Measurements from ENCODE around the gene C1QL2.

C1QL2 gene

DNA sequence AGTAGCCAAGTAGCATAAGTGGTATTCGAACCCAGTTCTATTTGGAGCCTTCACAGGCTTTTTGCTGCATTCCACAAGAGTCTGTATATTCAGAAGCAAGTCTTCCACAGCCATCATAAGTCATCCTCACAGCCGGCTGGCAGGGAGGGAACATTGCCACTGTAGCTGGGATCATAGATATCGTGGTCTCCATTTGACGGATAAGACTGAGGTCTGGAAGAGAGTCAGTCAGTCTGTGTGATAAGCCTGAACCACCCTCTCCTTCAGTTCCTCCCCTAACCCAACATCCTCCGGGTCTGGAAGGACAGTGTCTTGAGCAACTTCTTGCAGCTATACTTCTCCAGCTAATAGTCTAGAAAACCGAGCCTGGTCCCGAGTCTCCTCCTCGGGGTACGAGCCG, 17.0 kb upstream of the C1QL2 start:
- no peaks in the 10 kb centered on the region for H3K36me3 Mint-ChIP-seq (ENCODE audit: insufficient read depth)
- no peak for ATAC-seq (replicated peaks; ENCODE audit: extremely low read depth, poor library complexity, severe bottlenecking)

DNA sequence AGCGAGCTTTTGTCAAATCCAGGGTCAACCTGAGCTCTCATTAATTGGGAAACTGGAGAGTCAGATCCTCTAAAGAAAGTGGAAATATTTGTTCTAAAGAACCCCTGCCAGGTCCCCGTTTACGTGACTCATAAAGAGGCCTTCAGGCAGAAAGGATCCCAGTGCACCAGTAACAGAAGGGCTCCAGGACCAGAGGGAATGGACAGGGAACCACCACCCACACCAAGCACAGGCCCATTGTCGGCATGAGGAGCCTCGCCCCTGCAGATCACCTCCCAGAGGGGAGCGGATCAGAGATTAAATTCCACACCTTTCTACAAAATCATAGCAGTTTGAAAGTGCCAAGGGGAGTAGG, 16.4 kb upstream of the C1QL2 start:
- no peak overlapping the region for H3K27ac Mint-ChIP-seq (ENCODE audit: low read depth)
- ATAC-seq (replicated peaks; ENCODE audit: extremely low read depth, poor library complexity, severe bottlenecking) (no peak), DNase-seq (ENCODE audit: low spot score in 2 of 2) (no peak)
- peaks cover 13% of the 10 kb centered on the region for H3K27me3 Mint-ChIP-seq
- no peaks in the 10 kb centered on the region for H3K36me3 Mint-ChIP-seq (ENCODE audit: insufficient read depth)
- H3K4me1 Mint-ChIP-seq: no peaks in the 10 kb centered on the region
- no peaks in the 10 kb centered on the region for H3K9me3 Mint-ChIP-seq
- H3K4me3 Mint-ChIP-seq: no peak overlapping the region

More for the DNA sequence above, 17.0 kb upstream of the C1QL2 start:
- no peak overlapping the region for H3K4me3 Mint-ChIP-seq
- no peaks in the 10 kb centered on the region for H3K4me1 Mint-ChIP-seq
- H3K27ac Mint-ChIP-seq (ENCODE audit: low read depth): no peak overlapping the region
- no peaks in the 10 kb centered on the region for H3K9me3 Mint-ChIP-seq
- H3K27me3 Mint-ChIP-seq: peaks cover 13% of the 10 kb centered on the region
- DNase-seq (ENCODE audit: low spot score in 2 of 2): no peak

- ATAC-seq (replicated peaks; ENCODE audit: extremely low read depth, poor library complexity, severe bottlenecking): no peak
- Mint-ChIP-seq H3K4me3 (no peak overlapping the region), H3K36me3 (ENCODE audit: insufficient read depth) (no peaks in the 10 kb centered on the region), H3K27me3 (peaks cover 16% of the 10 kb centered on the region), H3K9me3 (no peaks in the 10 kb centered on the region), H3K4me1 (no peaks in the 10 kb centered on the region), H3K27ac (ENCODE audit: low read depth) (no peak overlapping the region)
- peak; percentile 11 to 22 for DNase-seq (ENCODE audit: low spot score in 2 of 2)
Observed at GRCh38 chr2:119174216-119174992, 15.9 kb upstream of the C1QL2 start.

DNA sequence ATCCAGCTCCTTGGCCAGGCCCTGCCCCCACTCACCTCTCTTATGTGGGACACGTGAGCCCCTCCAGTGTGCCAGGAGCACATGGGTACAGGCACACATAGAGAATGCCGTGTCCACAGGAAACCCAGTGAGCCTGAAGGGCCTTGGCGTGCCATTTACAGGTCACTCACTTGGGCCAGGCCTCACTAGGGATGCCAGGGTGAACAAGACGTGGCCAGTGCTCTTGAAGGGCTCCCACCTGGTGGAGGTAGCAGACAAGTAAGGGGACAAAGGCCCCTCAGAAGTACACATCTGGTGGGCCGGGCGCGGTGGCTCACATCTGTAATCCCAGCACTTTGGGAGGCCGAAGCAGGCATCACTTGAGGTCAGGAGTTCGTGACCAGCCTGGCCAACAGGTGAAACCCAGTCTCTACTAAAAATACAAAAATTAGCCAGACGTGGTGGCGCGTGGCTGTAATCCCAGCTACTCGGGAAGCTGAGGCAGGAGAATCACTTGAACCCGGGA, 15.1 kb upstream of the C1QL2 start:
- H3K9me3 Mint-ChIP-seq: no peaks in the 10 kb centered on the region
- H3K27me3 Mint-ChIP-seq: peaks cover 21% of the 10 kb centered on the region
- no peaks in the 10 kb centered on the region for H3K4me1 Mint-ChIP-seq
- H3K36me3 Mint-ChIP-seq (ENCODE audit: insufficient read depth): no peaks in the 10 kb centered on the region
- H3K4me3 Mint-ChIP-seq: no peak overlapping the region
- DNase-seq (ENCODE audit: low spot score in 2 of 2): no peak
- no peak overlapping the region for H3K27ac Mint-ChIP-seq (ENCODE audit: low read depth)
- ATAC-seq (replicated peaks; ENCODE audit: extremely low read depth, poor library complexity, severe bottlenecking): no peak

DNA sequence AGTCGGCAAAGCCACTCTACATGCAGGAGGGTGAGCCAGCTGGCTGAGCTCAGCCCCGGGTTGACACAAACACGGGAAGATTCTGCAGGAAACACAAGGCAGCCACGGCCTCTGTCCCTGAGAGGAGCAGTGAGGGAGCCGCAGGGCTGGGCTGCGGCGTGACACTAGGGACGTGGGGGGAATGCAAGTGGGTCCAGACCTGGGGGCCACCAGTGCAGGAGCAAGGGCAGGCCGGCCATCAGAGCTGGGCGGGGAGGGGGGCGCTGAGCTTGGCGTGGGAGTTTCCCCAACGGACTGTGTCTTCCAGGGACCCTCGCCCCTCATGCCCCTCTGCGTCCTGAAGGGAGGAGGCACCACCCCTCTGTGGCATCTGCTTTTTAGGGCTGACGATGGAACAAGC, 12.0 kb upstream of the C1QL2 start:
- no peaks in the 10 kb centered on the region for H3K9me3 Mint-ChIP-seq

DNA sequence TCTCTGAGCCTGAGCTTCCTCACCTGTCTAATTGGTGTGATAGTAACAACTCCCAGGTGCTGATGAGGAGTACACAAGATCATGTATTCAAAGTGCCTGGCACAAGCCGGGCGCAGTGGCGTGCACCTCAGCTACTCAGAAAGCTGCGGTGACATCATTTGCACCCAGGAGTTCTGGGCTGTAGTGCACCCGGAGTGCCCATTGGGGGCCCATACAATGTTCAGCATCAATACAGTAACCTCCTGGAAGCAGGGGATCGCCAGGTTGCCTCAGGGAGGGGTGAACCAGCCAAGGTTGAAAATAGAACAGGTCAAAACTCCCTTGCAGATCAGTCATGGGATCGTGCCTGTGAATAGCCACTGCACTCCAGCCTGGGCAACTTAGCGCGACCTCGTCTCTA, 11.2 kb upstream of the C1QL2 start:
- Mint-ChIP-seq H3K27ac (ENCODE audit: low read depth) (no peak overlapping the region), H3K4me3 (no peak overlapping the region), H3K9me3 (no peaks in the 10 kb centered on the region), H3K36me3 (ENCODE audit: insufficient read depth) (no peaks in the 10 kb centered on the region), H3K27me3 (peaks cover 39% of the 10 kb centered on the region), H3K4me1 (no peaks in the 10 kb centered on the region)
- ATAC-seq (replicated peaks; ENCODE audit: extremely low read depth, poor library complexity, severe bottlenecking) (no peak), DNase-seq (ENCODE audit: low spot score in 2 of 2) (no peak)

More for the DNA sequence above, 12.0 kb upstream of the C1QL2 start:
- Mint-ChIP-seq H3K27ac (ENCODE audit: low read depth) (no peak overlapping the region), H3K27me3 (peaks cover 39% of the 10 kb centered on the region), H3K36me3 (ENCODE audit: insufficient read depth) (no peaks in the 10 kb centered on the region), H3K4me1 (no peaks in the 10 kb centered on the region), H3K4me3 (no peak overlapping the region)
- no peak for ATAC-seq (replicated peaks; ENCODE audit: extremely low read depth, poor library complexity, severe bottlenecking)
- DNase-seq (ENCODE audit: low spot score in 2 of 2): no peak

DNA sequence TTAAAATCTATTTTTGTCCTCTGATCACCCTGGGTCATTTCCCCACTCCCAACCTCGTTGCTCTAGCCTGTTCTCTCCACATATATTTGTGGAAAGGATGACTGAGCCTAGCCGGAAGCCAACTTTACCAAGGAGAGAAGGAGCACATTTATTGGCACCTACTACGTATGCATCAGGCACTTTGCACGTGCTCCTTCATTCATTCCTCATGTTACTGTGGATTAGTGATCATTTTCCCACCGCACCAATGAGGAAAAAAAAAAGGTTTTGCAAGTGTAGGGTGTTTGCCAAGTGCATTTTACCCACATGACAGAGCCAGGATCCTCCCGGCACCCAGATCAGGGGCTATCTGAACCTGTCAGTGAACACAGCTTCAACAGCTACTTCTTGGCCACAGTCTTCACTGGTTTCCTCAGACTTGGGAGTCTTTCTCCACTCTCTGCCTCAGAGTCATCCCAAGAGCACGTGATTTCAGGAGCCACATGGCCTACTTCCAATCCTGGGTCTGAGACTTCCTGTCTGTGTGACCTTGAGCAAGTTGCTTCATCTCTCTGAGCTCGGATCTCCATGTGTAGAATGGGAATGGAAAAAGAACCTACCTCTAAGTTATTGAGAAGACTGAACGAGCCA, 1.9 kb upstream of the C1QL2 start:
- peaks cover 2% of the 10 kb centered on the region for H3K36me3 Mint-ChIP-seq (ENCODE audit: insufficient read depth)
- ATAC-seq (replicated peaks; ENCODE audit: extremely low read depth, poor library complexity, severe bottlenecking): no peak
- DNase-seq (ENCODE audit: low spot score in 2 of 2): no peak
- H3K4me1 Mint-ChIP-seq: no peaks in the 10 kb centered on the region
- no peak overlapping the region for H3K27ac Mint-ChIP-seq (ENCODE audit: low read depth)
- peaks cover 51% of the 10 kb centered on the region for H3K27me3 Mint-ChIP-seq
- H3K4me3 Mint-ChIP-seq: no peak overlapping the region
- H3K9me3 Mint-ChIP-seq: no peaks in the 10 kb centered on the region

DNA sequence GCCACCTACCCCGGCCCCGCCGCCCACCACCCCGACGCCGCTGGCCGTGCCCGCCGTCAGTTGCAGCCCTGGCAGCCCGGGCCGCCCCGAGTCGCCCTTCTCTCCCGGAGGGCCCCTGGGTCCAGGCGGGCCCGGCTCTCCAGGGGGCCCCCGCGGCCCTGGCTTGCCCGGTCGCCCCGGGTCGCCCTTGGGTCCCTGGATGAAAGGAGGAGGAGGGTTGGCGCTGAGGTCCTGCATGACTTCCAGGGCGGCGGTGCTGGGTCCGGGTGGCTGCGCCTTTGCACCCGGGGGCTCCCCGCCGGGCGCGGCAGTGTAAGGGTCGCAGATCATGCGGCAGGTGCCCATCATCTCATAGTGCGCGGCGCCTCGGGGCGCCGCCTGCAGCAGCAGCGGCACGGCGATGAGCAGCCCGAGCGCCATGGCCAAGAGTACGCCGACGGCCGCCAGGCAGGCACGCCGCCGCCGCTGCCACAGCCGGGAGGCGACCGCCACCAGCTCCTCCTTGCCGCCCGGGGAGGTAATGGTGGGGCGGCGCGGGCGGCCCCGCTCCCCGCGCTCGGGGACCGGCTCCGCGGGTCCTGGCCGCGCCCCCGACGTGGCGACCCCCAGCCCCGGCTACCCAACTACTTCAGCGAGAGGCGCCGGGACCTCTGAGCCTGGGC, 570 bp downstream of the C1QL2 start:
- peaks cover 2% of the 10 kb centered on the region for H3K36me3 Mint-ChIP-seq (ENCODE audit: insufficient read depth)
- no peaks in the 10 kb centered on the region for H3K9me3 Mint-ChIP-seq
- DNase-seq (ENCODE audit: low spot score in 2 of 2): no peak
- no peaks in the 10 kb centered on the region for H3K4me1 Mint-ChIP-seq
- peaks cover 67% of the 10 kb centered on the region for H3K27me3 Mint-ChIP-seq
- no peak overlapping the region for H3K4me3 Mint-ChIP-seq
- H3K27ac Mint-ChIP-seq (ENCODE audit: low read depth): no peak overlapping the region
- ATAC-seq (replicated peaks; ENCODE audit: extremely low read depth, poor library complexity, severe bottlenecking): no peak

DNA sequence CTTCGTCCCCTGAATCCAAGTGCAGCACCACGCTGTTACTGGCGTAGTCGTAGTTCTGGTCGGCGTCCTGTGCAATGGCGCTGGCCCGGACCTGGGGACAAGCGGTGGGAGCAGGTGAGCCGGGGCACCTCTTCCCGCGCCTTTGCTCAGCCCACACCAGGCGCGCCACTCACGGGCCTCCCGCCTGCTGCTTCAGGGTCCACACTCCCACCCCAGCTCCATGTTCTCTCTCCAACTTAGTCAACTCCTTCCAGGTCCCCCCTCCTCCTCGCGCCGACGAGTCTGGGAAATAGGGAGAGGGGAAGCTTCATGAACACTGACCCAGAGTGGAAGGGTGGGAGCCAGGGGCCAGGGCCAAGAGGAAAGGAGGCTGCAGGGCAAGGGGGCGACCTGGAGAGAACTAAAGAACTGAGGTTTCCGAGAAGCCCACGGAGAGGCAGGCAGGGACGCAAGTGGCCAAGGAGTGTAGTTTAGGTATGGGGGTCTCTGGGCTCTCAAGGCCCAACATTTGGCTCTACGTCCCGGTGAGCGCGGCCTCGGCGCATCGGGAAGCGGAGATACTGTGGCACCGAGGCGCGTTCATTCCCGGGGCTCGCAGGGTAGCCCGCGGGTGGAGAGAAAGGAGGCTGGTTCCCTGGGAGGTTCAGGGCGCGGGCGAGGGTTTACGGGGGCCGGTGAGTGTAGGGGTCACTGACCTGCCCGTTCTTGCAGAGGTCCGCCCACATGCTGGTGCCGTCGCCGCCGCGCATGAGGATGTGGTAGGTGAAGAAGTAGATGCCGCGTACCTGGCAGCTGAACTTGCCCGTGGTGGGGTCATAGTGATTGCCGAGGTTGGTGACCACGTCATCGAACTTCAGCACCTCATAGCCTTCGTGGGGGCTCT, 1.4 kb downstream of the C1QL2 start:
- no peak overlapping the region for H3K4me3 Mint-ChIP-seq

GRCh38 chr2:119156105-119156890, 2.3 kb downstream of the C1QL2 start:
- no peak for ATAC-seq (replicated peaks; ENCODE audit: extremely low read depth, poor library complexity, severe bottlenecking)
- Mint-ChIP-seq H3K4me1 (no peaks in the 10 kb centered on the region), H3K9me3 (no peaks in the 10 kb centered on the region), H3K27me3 (peaks cover 68% of the 10 kb centered on the region), H3K36me3 (ENCODE audit: insufficient read depth) (peaks cover 2% of the 10 kb centered on the region), H3K27ac (ENCODE audit: low read depth) (peak overlapping the region; percentile 55), H3K4me3 (no peak overlapping the region)
- no peak for DNase-seq (ENCODE audit: low spot score in 2 of 2)

More for the DNA sequence above, 1.4 kb downstream of the C1QL2 start:
- H3K27ac Mint-ChIP-seq (ENCODE audit: low read depth): no peak overlapping the region
- peaks cover 67% of the 10 kb centered on the region for H3K27me3 Mint-ChIP-seq
- no peaks in the 10 kb centered on the region for H3K4me1 Mint-ChIP-seq
- no peaks in the 10 kb centered on the region for H3K9me3 Mint-ChIP-seq
- H3K36me3 Mint-ChIP-seq (ENCODE audit: insufficient read depth): peaks cover 2% of the 10 kb centered on the region
- no peak for ATAC-seq (replicated peaks; ENCODE audit: extremely low read depth, poor library complexity, severe bottlenecking)
- no peak for DNase-seq (ENCODE audit: low spot score in 2 of 2)

GRCh38 chr2:119155633-119156032, 2.9 kb downstream of the C1QL2 start:
- peaks cover 2% of the 10 kb centered on the region for H3K36me3 Mint-ChIP-seq (ENCODE audit: insufficient read depth)
- ATAC-seq (replicated peaks; ENCODE audit: extremely low read depth, poor library complexity, severe bottlenecking): no peak
- H3K4me1 Mint-ChIP-seq: no peaks in the 10 kb centered on the region
- no peak for DNase-seq (ENCODE audit: low spot score in 2 of 2)
- H3K27me3 Mint-ChIP-seq: peaks cover 75% of the 10 kb centered on the region
- peak overlapping the region; percentile 55 for H3K27ac Mint-ChIP-seq (ENCODE audit: low read depth)
- no peak overlapping the region for H3K4me3 Mint-ChIP-seq
- no peaks in the 10 kb centered on the region for H3K9me3 Mint-ChIP-seq

Data from central memory CD8-positive, alpha-beta T cell (primary cell).